Iris pigment epithelial cell (primary cell): ENCODE measurements around the gene SUMF1.

Source experiments
- DNase-seq: peaks from one replicate; pipeline ENCODE4 v3.0.0-alpha.2; 2011; ENCODE audit warnings: low read depth

The SUMF1 gene

GRCh38 chr3:4497005-4497692 lies 30.1 kb upstream of the SUMF1 start:
- no peak for DNase-seq

GRCh38 chr3:4496087-4496452 lies 29.0 kb upstream of the SUMF1 start:
- DNase-seq: no peak

GRCh38 chr3:4495294-4496086 lies 28.4 kb upstream of the SUMF1 start:
- no peak for DNase-seq

GRCh38 chr3:4494895-4495264 lies 27.8 kb upstream of the SUMF1 start:
- DNase-seq: no peak

- peak; percentile 23 for DNase-seq
These were observed 27.1 kb upstream of the SUMF1 start for GRCh38 chr3:4493941-4494894.

GRCh38 chr3:4493014-4493940 lies 26.2 kb upstream of the SUMF1 start, which contains the start of gene ITPR1:
TSS of gene ITPR1 (plus strand) at chr3:4493348. CDS start at chr3:4516492, 23,144 bp downstream.
- DNase-seq: peak; percentile 99

GRCh38 chr3:4492208-4493013 lies 25.3 kb upstream of the SUMF1 start:
- DNase-seq: peak; percentile 69

GRCh38 chr3:4491855-4492207 lies 24.8 kb upstream of the SUMF1 start:
- no peak for DNase-seq

GRCh38 chr3:4478261-4478660 lies 11.2 kb upstream of the SUMF1 start:
- DNase-seq: no peak

GRCh38 chr3:4476496-4476895 lies 9.4 kb upstream of the SUMF1 start:
- peak; percentile 4 for DNase-seq

- no peak for DNase-seq
These were observed 8.7 kb upstream of the SUMF1 start for GRCh38 chr3:4475804-4476203.

GRCh38 chr3:4474683-4475490 lies 7.8 kb upstream of the SUMF1 start:
- peak; percentile 84 for DNase-seq

GRCh38 chr3:4472766-4473165 lies 5.7 kb upstream of the SUMF1 start:
- no peak for DNase-seq

GRCh38 chr3:4472312-4472711 lies 5.2 kb upstream of the SUMF1 start:
- no peak for DNase-seq

GRCh38 chr3:4471907-4472306 lies 4.8 kb upstream of the SUMF1 start:
- DNase-seq: no peak

GRCh38 chr3:4467522-4467867 lies 426 bp upstream of the SUMF1 start:
- DNase-seq: no peak

GRCh38 chr3:4464576-4464975 lies 2.5 kb downstream of the SUMF1 start:
- no peak for DNase-seq

- DNase-seq: no peak
These were observed 4.6 kb downstream of the SUMF1 start for GRCh38 chr3:4462369-4463040.

GRCh38 chr3:4461468-4462090 lies 5.5 kb downstream of the SUMF1 start:
- DNase-seq: no peak
